Loucy (cell line): ENCODE data around the gene BCAS3.
A peak's percentile ranks its signal among the peaks of the same experiment; 100 is the strongest.

Source experiments
- H2AFZ ChIP-seq: fragments of 200-600 bp; sonication (generic); 2 replicates; pipeline ENCODE4 v1.6.0; 2016; ENCODE audit warnings: antibody characterized with exemption, mild to moderate bottlenecking, low read length, moderate library complexity
- H3F3A ChIP-seq: fragments of 200-600 bp; 2 replicates; pipeline ENCODE4 v1.6.0; 2016; ENCODE audit warnings: antibody characterized with exemption, low read depth, mild to moderate bottlenecking
- H3K27me3 ChIP-seq: fragments of 200-600 bp; sonication (generic); 2 replicates; pipeline ENCODE4 v1.6.1; 2014; ENCODE audit warnings: low read length, mild to moderate bottlenecking; ENCODE audit not compliant: insufficient read depth, poor library complexity, severe bottlenecking
- H3K36me3 ChIP-seq: fragments of 200-600 bp; sonication (generic); 2 replicates; pipeline ENCODE4 v1.6.1; 2016; ENCODE audit warnings: low read length; ENCODE audit not compliant: insufficient read depth
- H3K4me1 ChIP-seq: fragments of 200-600 bp; sonication (generic); 2 replicates; pipeline ENCODE4 v1.5.1; 2014; ENCODE audit warnings: low read length, mild to moderate bottlenecking; ENCODE audit not compliant: insufficient read depth, poor library complexity, severe bottlenecking
- H3K4me2 ChIP-seq: fragments of 200-600 bp; sonication (generic); 2 replicates; pipeline ENCODE4 v1.6.0; 2014; ENCODE audit warnings: antibody characterized with exemption, low read length, low read depth, mild to moderate bottlenecking; ENCODE audit not compliant: poor library complexity, severe bottlenecking
- H3K4me3 ChIP-seq: fragments of 200-600 bp; sonication (generic); 2 replicates; pipeline ENCODE4 v1.5.1; 2014; ENCODE audit warnings: low read length, mild to moderate bottlenecking, mixed read lengths; ENCODE audit not compliant: poor library complexity, severe bottlenecking
- H3K79me2 ChIP-seq: fragments of 200-600 bp; sonication (generic); 2 replicates; pipeline ENCODE4 v1.6.1; 2014; ENCODE audit warnings: low read length; ENCODE audit not compliant: insufficient read depth
- H3K9ac ChIP-seq: fragments of 200-600 bp; sonication (generic); 2 replicates; pipeline ENCODE4 v1.6.0; 2014; ENCODE audit warnings: mild to moderate bottlenecking, low read depth, low read length, moderate library complexity; ENCODE audit not compliant: poor library complexity, severe bottlenecking
- H3K9me2 ChIP-seq: fragments of 200-600 bp; sonication (generic); replicated peaks from 2 replicates; pipeline ENCODE4 v1.6.1; 2016; ENCODE audit warnings: low read depth, low read length, mixed read lengths
- H3K9me3 ChIP-seq: fragments of 200-600 bp; sonication (generic); 2 replicates; pipeline ENCODE4 v1.6.1; 2014; ENCODE audit warnings: mild to moderate bottlenecking, antibody characterized with exemption, low read length, low read depth; ENCODE audit not compliant: insufficient read depth
- H4K20me1 ChIP-seq: fragments of 200-600 bp; sonication (generic); 2 replicates; pipeline ENCODE4 v1.6.0; 2014; ENCODE audit warnings: antibody characterized with exemption, low read length, mild to moderate bottlenecking; ENCODE audit not compliant: insufficient read depth, poor library complexity, severe bottlenecking
- EZH2phosphoT487 ChIP-seq: fragments of 200-600 bp; IDR thresholded peaks from 2 replicates; pipeline ENCODE4 v1.6.1; 2018; ENCODE audit warnings: antibody characterized with exemption, mild to moderate bottlenecking, moderate library complexity, borderline replicate concordance
- TF ChIP-seq, protein P1 (sequence below): fragments of 200-600 bp; sonication (generic); conservative IDR thresholded peaks from 2 replicates; pipeline ENCODE4 v1.5.1; 2014; ENCODE audit warnings: mild to moderate bottlenecking, antibody characterized with exemption, low read length

The BCAS3 gene

DNA sequence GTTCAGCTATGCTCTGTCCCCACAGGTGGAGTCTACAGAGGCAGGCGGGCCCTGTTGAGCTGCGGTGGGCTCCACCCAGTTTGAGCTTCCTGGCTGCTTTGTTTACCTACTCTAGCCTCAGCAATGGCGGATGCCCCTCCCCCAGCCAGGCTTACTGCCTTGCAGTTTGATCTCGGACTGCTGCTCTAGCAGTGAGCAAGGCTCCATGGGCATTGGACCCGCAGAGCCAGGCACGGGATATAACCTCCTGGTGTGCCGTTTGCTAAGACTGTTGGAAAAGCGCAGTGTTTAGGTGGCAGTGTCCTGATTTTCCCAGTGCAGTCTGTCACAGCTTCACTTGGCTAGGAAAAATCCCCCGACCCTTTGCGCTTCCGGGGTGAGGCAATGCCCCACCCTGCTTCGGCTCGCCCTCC, 89.1 kb downstream of the BCAS3 start:
- no peaks in the 10 kb centered on the region for H3K9me2 ChIP-seq
- no peaks in the 10 kb centered on the region for H3K36me3 ChIP-seq
- no peaks in the 10 kb centered on the region for H3K9me3 ChIP-seq
- no peak overlapping the region for H3K4me3 ChIP-seq
- no peak overlapping the region for H2AFZ ChIP-seq
- no peaks in the 10 kb centered on the region for H3K79me2 ChIP-seq
- H3K4me2 ChIP-seq, result no peak overlapping the region
- peaks cover 15% of the 10 kb centered on the region for H3K4me1 ChIP-seq
- no peak overlapping the region for H3K9ac ChIP-seq
- 0 out of 2 replicates have a peak, but pooled peaks cover 2% of the 10 kb centered on the region for H3F3A ChIP-seq
- H3K27me3 ChIP-seq, result no peaks in the 10 kb centered on the region
- no peaks in the 10 kb centered on the region for H4K20me1 ChIP-seq
- TF ChIP-seq, protein P1, sequence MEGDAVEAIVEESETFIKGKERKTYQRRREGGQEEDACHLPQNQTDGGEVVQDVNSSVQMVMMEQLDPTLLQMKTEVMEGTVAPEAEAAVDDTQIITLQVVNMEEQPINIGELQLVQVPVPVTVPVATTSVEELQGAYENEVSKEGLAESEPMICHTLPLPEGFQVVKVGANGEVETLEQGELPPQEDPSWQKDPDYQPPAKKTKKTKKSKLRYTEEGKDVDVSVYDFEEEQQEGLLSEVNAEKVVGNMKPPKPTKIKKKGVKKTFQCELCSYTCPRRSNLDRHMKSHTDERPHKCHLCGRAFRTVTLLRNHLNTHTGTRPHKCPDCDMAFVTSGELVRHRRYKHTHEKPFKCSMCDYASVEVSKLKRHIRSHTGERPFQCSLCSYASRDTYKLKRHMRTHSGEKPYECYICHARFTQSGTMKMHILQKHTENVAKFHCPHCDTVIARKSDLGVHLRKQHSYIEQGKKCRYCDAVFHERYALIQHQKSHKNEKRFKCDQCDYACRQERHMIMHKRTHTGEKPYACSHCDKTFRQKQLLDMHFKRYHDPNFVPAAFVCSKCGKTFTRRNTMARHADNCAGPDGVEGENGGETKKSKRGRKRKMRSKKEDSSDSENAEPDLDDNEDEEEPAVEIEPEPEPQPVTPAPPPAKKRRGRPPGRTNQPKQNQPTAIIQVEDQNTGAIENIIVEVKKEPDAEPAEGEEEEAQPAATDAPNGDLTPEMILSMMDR, result no peak
- no peak for TF ChIP-seq EZH2phosphoT487

DNA sequence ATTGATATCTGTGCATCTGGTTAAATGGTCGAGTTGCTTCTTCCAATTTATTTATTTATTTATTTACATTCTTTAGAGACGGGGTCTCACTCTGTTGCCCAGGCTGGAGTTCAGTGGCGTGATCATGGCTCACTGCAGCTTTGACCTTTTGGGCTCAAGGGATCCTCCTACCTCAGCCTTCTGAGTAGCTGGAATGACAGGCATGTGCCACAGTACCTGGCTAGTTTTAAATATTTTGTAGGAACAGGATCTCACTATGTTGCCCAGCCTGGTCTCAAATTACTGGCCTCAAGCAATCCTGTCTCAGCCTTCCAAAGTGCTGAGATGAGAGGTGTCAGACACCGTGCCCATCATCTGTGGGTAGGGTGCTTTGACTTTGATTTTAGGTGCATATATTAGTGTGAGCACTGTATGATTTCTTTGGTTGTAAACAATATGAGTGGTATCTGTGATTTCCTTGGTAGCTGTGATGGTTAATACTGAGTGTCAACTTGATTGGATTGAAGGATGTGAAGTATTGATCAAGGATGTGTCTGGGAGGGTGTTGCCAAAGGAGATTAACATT, 90.2 kb downstream of the BCAS3 start:
- Histone ChIP-seq H3K36me3 (no peaks in the 10 kb centered on the region), H3K4me2 (no peak overlapping the region), H2AFZ (no peak overlapping the region), H3K79me2 (no peaks in the 10 kb centered on the region), H3K9ac (no peak overlapping the region), H3K4me3 (no peak overlapping the region), H3K9me3 (no peaks in the 10 kb centered on the region), H3K9me2 (no peaks in the 10 kb centered on the region), H3K4me1 (peaks cover 15% of the 10 kb centered on the region), H3F3A (0 out of 2 replicates have a peak, but pooled peaks cover 2% of the 10 kb centered on the region), H3K27me3 (no peaks in the 10 kb centered on the region), H4K20me1 (no peaks in the 10 kb centered on the region)
- TF ChIP-seq EZH2phosphoT487, result no peak
- TF ChIP-seq, protein P1, result no peak

DNA sequence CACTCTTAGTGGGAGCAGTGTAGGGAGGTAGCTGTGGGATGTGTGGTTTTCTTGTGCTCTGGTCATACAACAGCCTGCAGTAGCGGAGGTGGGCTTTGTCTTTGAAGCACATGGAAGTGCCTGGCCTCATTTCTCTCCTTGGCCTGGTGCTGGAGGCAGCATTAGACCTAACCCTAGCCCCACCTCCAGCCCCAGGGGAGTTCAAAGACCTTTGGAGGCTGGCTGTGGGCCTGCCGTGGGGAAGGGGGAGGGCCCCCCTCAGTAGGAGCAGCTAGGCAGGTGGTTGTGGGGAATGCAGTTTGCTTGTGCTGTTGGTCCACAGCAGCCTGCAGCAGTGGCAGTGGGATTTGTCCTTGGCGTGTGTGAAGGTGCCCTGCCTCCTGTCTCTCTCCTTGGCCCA, 91.7 kb downstream of the BCAS3 start:
- Histone ChIP-seq H3K9ac (peak overlapping the region; percentile 7), H3K27me3 (no peaks in the 10 kb centered on the region), H3K4me2 (peak overlapping the region; percentile 2), H3K4me1 (peaks cover 15% of the 10 kb centered on the region), H3K9me2 (no peaks in the 10 kb centered on the region), H4K20me1 (no peaks in the 10 kb centered on the region), H3K79me2 (no peaks in the 10 kb centered on the region), H2AFZ (peak overlapping the region; percentile 50; the same call in 1 of the 2 replicates), H3K4me3 (no peak overlapping the region), H3F3A (0 out of 2 replicates have a peak, but pooled peaks cover 2% of the 10 kb centered on the region), H3K36me3 (no peaks in the 10 kb centered on the region), H3K9me3 (no peaks in the 10 kb centered on the region)
- TF ChIP-seq EZH2phosphoT487, result no peak
- TF ChIP-seq, protein P1, result no peak
